Central memory CD8-positive, alpha-beta T cell (primary cell): Measurements from ENCODE around the gene CHD1L.
A peak's percentile ranks its signal among the peaks of the same experiment; 100 is the strongest.
"Not testable (repeated sequence)": the region's sequence is repeated elsewhere in the genome, so short reads cannot be mapped to it uniquely, and the experiment has no call there.

ENCODE experiments used
- ATAC-seq: fragments of 150-1000 bp; cut with Tn5 transposase; replicated peaks from 2 replicates; pipeline ENCODE4 v1.10.0; 2022; ENCODE audit warnings: mild to moderate bottlenecking, moderate FRiP score, moderate number of reproducible peaks; ENCODE audit not compliant: poor library complexity, severe bottlenecking; ENCODE audit errors: extremely low read depth
- DNase-seq, 2 donors: peaks; one replicate each; pipeline ENCODE4 v3.0.0; 2021; ENCODE audit warnings: low spot score in 2 of 2
- H3K27ac Mint-ChIP-seq: one replicate; pipeline ENCODE4 v1.8.0; 2022; ENCODE audit warnings: low read depth, mild to moderate bottlenecking, moderate library complexity, mixed read lengths
- H3K27me3 Mint-ChIP-seq: one replicate; pipeline ENCODE4 v1.8.0; 2022; ENCODE audit warnings: mixed read lengths
- H3K36me3 Mint-ChIP-seq: one replicate; pipeline ENCODE4 v1.8.0; 2022; ENCODE audit warnings: mild to moderate bottlenecking, moderate library complexity, mixed read lengths; ENCODE audit not compliant: insufficient read depth
- H3K4me1 Mint-ChIP-seq: one replicate; pipeline ENCODE4 v1.8.0; 2022; ENCODE audit warnings: mixed read lengths
- H3K4me3 Mint-ChIP-seq: one replicate; pipeline ENCODE4 v1.8.0; 2022; ENCODE audit warnings: mild to moderate bottlenecking, moderate library complexity, mixed read lengths
- H3K9me3 Mint-ChIP-seq: one replicate; pipeline ENCODE4 v1.8.0; 2022; ENCODE audit warnings: mixed read lengths

The CHD1L gene

GRCh38 chr1:147238053-147238902, 4.2 kb upstream of the CHD1L start:
- no peak overlapping the region for H3K27ac Mint-ChIP-seq
- no peaks in the 10 kb centered on the region for H3K36me3 Mint-ChIP-seq
- no peaks in the 10 kb centered on the region for H3K9me3 Mint-ChIP-seq
- no peaks in the 10 kb centered on the region for H3K27me3 Mint-ChIP-seq
- ATAC-seq (no peak), DNase-seq (no peak)
- no peak overlapping the region for H3K4me3 Mint-ChIP-seq
- peaks cover under 1% of the 10 kb centered on the region for H3K4me1 Mint-ChIP-seq

- peaks cover 10% of the 10 kb centered on the region for H3K4me1 Mint-ChIP-seq
- ATAC-seq (no peak), DNase-seq (no peak)
- H3K9me3 Mint-ChIP-seq: no peaks in the 10 kb centered on the region
- H3K27ac Mint-ChIP-seq: no peak overlapping the region
- H3K36me3 Mint-ChIP-seq: peaks cover 2% of the 10 kb centered on the region
- H3K4me3 Mint-ChIP-seq: no peak overlapping the region
- no peaks in the 10 kb centered on the region for H3K27me3 Mint-ChIP-seq
Observed at GRCh38 chr1:147238925-147239820, 3.3 kb upstream of the CHD1L start.

GRCh38 chr1:147240131-147240721, 2.3 kb upstream of the CHD1L start:
- H3K36me3 Mint-ChIP-seq: not testable (repeated sequence)

GRCh38 chr1:147241934-147242448, 493 bp upstream of the CHD1L start:
- Mint-ChIP-seq H3K4me1 (peaks cover 29% of the 10 kb centered on the region), H3K36me3 (peaks cover 2% of the 10 kb centered on the region), H3K27ac (peak overlapping the region; percentile 64), H3K9me3 (no peaks in the 10 kb centered on the region), H3K27me3 (no peaks in the 10 kb centered on the region), H3K4me3 (peak overlapping the region; percentile 97)
- DNase-seq (no peak), ATAC-seq (no peak)

More at GRCh38 chr1:147240131-147240721, 2.3 kb upstream of the CHD1L start:
- H3K4me3 Mint-ChIP-seq, H3K27me3 Mint-ChIP-seq, DNase-seq, H3K27ac Mint-ChIP-seq, ATAC-seq, H3K9me3 Mint-ChIP-seq: not testable (repeated sequence)
- H3K4me1 Mint-ChIP-seq: peaks cover 17% of the 10 kb centered on the region

- Mint-ChIP-seq H3K9me3 (no peaks in the 10 kb centered on the region), H3K27ac (peak overlapping the region; percentile 83), H3K36me3 (peaks cover 2% of the 10 kb centered on the region), H3K27me3 (no peaks in the 10 kb centered on the region), H3K4me1 (peaks cover 39% of the 10 kb centered on the region), H3K4me3 (peak overlapping the region; percentile 97)
- DNase-seq (no peak), ATAC-seq (peak; percentile 6)
Observed at GRCh38 chr1:147243228-147243685, 773 bp downstream of the CHD1L start.

- Mint-ChIP-seq H3K36me3 (peaks cover 2% of the 10 kb centered on the region), H3K4me3 (peak overlapping the region; percentile 97), H3K27ac (peak overlapping the region; percentile 83), H3K4me1 (peaks cover 39% of the 10 kb centered on the region), H3K9me3 (no peaks in the 10 kb centered on the region), H3K27me3 (no peaks in the 10 kb centered on the region)
- ATAC-seq: no peak
- no peak for DNase-seq
Observed at GRCh38 chr1:147243841-147244240, 1.4 kb downstream of the CHD1L start.

GRCh38 chr1:147245129-147245528, 2.6 kb downstream of the CHD1L start:
- Mint-ChIP-seq H3K27ac (no peak overlapping the region), H3K4me1 (peaks cover 46% of the 10 kb centered on the region), H3K27me3 (no peaks in the 10 kb centered on the region), H3K36me3 (peaks cover 2% of the 10 kb centered on the region), H3K4me3 (no peak overlapping the region), H3K9me3 (no peaks in the 10 kb centered on the region)
- ATAC-seq: no peak
- no peak for DNase-seq

- no peak overlapping the region for H3K27ac Mint-ChIP-seq
- no peaks in the 10 kb centered on the region for H3K27me3 Mint-ChIP-seq
- DNase-seq (no peak), ATAC-seq (no peak)
- H3K36me3 Mint-ChIP-seq: peaks cover 2% of the 10 kb centered on the region
- no peak overlapping the region for H3K4me3 Mint-ChIP-seq
- H3K9me3 Mint-ChIP-seq: no peaks in the 10 kb centered on the region
- H3K4me1 Mint-ChIP-seq: peaks cover 50% of the 10 kb centered on the region
Observed at GRCh38 chr1:147245586-147246021, 3.1 kb downstream of the CHD1L start.

- Mint-ChIP-seq H3K4me3 (no peak overlapping the region), H3K27me3 (no peaks in the 10 kb centered on the region), H3K36me3 (peaks cover 2% of the 10 kb centered on the region), H3K27ac (no peak overlapping the region), H3K4me1 (peaks cover 56% of the 10 kb centered on the region), H3K9me3 (no peaks in the 10 kb centered on the region)
- DNase-seq (no peak), ATAC-seq (no peak)
Observed at GRCh38 chr1:147246044-147246690, 3.7 kb downstream of the CHD1L start.

- H3K9me3 Mint-ChIP-seq: no peaks in the 10 kb centered on the region
- peaks cover 2% of the 10 kb centered on the region for H3K36me3 Mint-ChIP-seq
- ATAC-seq (no peak), DNase-seq (no peak)
- H3K4me3 Mint-ChIP-seq: no peak overlapping the region
- no peak overlapping the region for H3K27ac Mint-ChIP-seq
- H3K27me3 Mint-ChIP-seq: no peaks in the 10 kb centered on the region
- H3K4me1 Mint-ChIP-seq: peaks cover 56% of the 10 kb centered on the region
Observed at GRCh38 chr1:147246910-147247655, 4.6 kb downstream of the CHD1L start.

- Mint-ChIP-seq H3K27me3 (no peaks in the 10 kb centered on the region), H3K4me3 (no peak overlapping the region), H3K9me3 (no peaks in the 10 kb centered on the region), H3K36me3 (peaks cover 4% of the 10 kb centered on the region), H3K27ac (no peak overlapping the region), H3K4me1 (peaks cover 56% of the 10 kb centered on the region)
- ATAC-seq: no peak
- no peak for DNase-seq
Observed at GRCh38 chr1:147247656-147248238, 5.3 kb downstream of the CHD1L start.
